K562 (cell line): ENCODE measurements around the gene ERC2. TPM values are rescaled to one million over a fixed set of nuclear protein-coding genes. Genes with fewer than 3 reads are reported as not detected.

Source experiments
- BRCA1 ChIP-seq, 2 experiments: fragments of 450-650 bp in 1 of 2; sonication (generic) in 1 of 2; formaldehyde crosslinking in 1 of 2; IDR thresholded peaks; 2 replicates each; pipeline versions ENCODE4 v1.5.0 to v1.6.1; 2017 to 2020; ENCODE audit warnings: mild to moderate bottlenecking in 1 of 2, missing genetic modification reagents in 1 of 2
- CBX5 ChIP-seq: IDR thresholded peaks from 2 replicates; pipeline ENCODE4 v1.6.1; 2014; ENCODE audit warnings: low read depth, borderline replicate concordance
- CREB1 ChIP-seq, 2 experiments: sonication (generic) in 1 of 2; formaldehyde crosslinking in 1 of 2; IDR thresholded peaks; 2 replicates each; pipeline versions ENCODE4 v1.6.1 to v1.8.0; 2012 to 2022; ENCODE audit warnings: inconsistent platforms in 1 of 2, mild to moderate bottlenecking in 1 of 2, missing genetic modification reagents in 1 of 2, moderate library complexity in 1 of 2
- ETV1 ChIP-seq: fragments of 450-650 bp; conservative IDR thresholded peaks from 2 replicates; pipeline ENCODE4 v1.6.1; 2016; ENCODE audit warnings: missing genetic modification characterization, control low read depth, low read depth, missing compliant biosample characterization
- GATAD2B ChIP-seq: fragments of 450-650 bp; IDR thresholded peaks from 2 replicates; pipeline ENCODE4 v1.6.1; 2017; ENCODE audit warnings: mild to moderate bottlenecking, borderline replicate concordance
- NBN ChIP-seq: fragments of 450-650 bp; IDR thresholded peaks from 2 replicates; pipeline ENCODE4 v1.6.1; 2016; ENCODE audit warnings: low read depth, mild to moderate bottlenecking
- polyA plus RNA-seq, 8 experiments: library from polyadenylated mRNA; depleted of rRNA in 4 of 8; stranded (reverse) in 5 of 8; unstranded in 3 of 8; fragments of >200 nt; fragmentation: Nextera tagmentation in 2 of 8; fragmentation: Illumina TruSeq in 1 of 8; extraction: Ambion mirVana in 2 of 8; extraction: Trizol in 1 of 8; gene quantifications; 2 replicates each; pipeline versions ENCODE4 v1.2.1 to v1.2.3, GENCODE V29; 2011 to 2014; ENCODE audit warnings: inconsistent platforms in 1 of 8, missing spikeins in 1 of 8
- total RNA-seq, 7 experiments: library from RNA; depleted of rRNA in 6 of 7; stranded (reverse); fragments of >200 nt in 6 of 7; fragmentation: Illumina TruSeq in 2 of 7; extraction: Trizol in 2 of 7; gene quantifications; 2 replicates each; pipeline versions ENCODE4 v1.2.1 to v1.2.3, GENCODE V29; 2011 to 2021; ENCODE audit warnings: low replicate concordance in 1 of 7
- TF ChIP-seq, protein P1 (sequence below): fragments of 450-650 bp; conservative IDR thresholded peaks from 2 replicates; pipeline ENCODE4 v1.6.1; 2016; ENCODE audit warnings: missing genetic modification characterization, low read depth, mild to moderate bottlenecking, control low read depth, missing compliant biosample characterization
- TF ChIP-seq, protein P2 (sequence below): fragments of 250-450 bp; sonication (Bioruptor Pico); IDR thresholded peaks from 2 replicates; pipeline ENCODE4 v1.8.0; 2022; ENCODE audit warnings: moderate library complexity, mild to moderate bottlenecking, inconsistent platforms
- TF ChIP-seq, protein P3 (sequence below): fragments of 150-350 bp; IDR thresholded peaks from 2 replicates; pipeline ENCODE4 v1.6.1; 2014; ENCODE audit warnings: low read depth, mild to moderate bottlenecking, low read length, borderline replicate concordance

ERC2 gene
- total and polyA plus RNA-seq, 9 of the 15 experiments (the other 6 are each of a cell fraction or from before 2014, with no cell fraction given) = 0.04 to 0.18 (median 0.07) TPM; not detected in 2

DNA sequence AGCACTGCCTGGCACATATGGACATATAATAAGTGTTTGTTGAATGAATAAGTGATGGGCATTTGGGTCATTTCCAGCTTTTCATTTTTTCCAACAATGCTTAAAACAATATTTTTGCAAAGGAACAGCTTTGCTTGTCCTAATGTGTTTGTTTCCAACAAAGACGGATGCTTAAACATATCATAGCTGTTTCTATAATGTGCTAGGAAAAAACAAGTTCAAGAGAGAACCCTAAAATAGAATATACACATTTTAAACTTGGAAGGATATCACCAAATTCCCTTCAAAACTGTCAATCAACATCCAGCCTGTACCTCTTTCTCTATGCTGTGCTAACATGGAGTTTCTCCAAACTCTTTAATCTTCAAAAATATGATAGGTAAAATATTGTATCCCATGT, 756.6 kb downstream of the ERC2 start (continued):
- TF ChIP-seq, protein P1, sequence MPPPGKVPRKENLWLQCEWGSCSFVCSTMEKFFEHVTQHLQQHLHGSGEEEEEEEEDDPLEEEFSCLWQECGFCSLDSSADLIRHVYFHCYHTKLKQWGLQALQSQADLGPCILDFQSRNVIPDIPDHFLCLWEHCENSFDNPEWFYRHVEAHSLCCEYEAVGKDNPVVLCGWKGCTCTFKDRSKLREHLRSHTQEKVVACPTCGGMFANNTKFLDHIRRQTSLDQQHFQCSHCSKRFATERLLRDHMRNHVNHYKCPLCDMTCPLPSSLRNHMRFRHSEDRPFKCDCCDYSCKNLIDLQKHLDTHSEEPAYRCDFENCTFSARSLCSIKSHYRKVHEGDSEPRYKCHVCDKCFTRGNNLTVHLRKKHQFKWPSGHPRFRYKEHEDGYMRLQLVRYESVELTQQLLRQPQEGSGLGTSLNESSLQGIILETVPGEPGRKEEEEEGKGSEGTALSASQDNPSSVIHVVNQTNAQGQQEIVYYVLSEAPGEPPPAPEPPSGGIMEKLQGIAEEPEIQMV (tag) = no peak
- TF ChIP-seq NBN = no peak
- no peak for TF ChIP-seq BRCA1 (IDR thresholded peaks at IDR 0.05)
- TF ChIP-seq BRCA1 (CRISPR knock-in tag; IDR thresholded peaks at IDR 0.05) = no peak
- TF ChIP-seq, protein P2, sequence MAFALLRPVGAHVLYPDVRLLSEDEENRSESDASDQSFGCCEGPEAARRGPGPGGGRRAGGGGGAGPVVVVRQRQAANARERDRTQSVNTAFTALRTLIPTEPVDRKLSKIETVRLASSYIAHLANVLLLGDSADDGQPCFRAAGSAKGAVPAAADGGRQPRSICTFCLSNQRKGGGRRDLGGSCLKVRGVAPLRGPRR (CRISPR knock-in tag) = no peak
- no peak for TF ChIP-seq CREB1 (IDR thresholded peaks at IDR 0.05)
- no peak for TF ChIP-seq CREB1 (CRISPR knock-in tag; IDR thresholded peaks at IDR 0.05)
- TF ChIP-seq ETV1 (tag) = no peak
- TF ChIP-seq CBX5 = no peak
- TF ChIP-seq GATAD2B = no peak
- TF ChIP-seq, protein P3, sequence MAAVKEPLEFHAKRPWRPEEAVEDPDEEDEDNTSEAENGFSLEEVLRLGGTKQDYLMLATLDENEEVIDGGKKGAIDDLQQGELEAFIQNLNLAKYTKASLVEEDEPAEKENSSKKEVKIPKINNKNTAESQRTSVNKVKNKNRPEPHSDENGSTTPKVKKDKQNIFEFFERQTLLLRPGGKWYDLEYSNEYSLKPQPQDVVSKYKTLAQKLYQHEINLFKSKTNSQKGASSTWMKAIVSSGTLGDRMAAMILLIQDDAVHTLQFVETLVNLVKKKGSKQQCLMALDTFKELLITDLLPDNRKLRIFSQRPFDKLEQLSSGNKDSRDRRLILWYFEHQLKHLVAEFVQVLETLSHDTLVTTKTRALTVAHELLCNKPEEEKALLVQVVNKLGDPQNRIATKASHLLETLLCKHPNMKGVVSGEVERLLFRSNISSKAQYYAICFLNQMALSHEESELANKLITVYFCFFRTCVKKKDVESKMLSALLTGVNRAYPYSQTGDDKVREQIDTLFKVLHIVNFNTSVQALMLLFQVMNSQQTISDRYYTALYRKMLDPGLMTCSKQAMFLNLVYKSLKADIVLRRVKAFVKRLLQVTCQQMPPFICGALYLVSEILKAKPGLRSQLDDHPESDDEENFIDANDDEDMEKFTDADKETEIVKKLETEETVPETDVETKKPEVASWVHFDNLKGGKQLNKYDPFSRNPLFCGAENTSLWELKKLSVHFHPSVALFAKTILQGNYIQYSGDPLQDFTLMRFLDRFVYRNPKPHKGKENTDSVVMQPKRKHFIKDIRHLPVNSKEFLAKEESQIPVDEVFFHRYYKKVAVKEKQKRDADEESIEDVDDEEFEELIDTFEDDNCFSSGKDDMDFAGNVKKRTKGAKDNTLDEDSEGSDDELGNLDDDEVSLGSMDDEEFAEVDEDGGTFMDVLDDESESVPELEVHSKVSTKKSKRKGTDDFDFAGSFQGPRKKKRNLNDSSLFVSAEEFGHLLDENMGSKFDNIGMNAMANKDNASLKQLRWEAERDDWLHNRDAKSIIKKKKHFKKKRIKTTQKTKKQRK = no peak
- TF ChIP-seq, all 486 proteins: peak for 0
